HUDEP-2 (cell line): ENCODE results near the gene MN1.
A peak's percentile ranks its signal among the peaks of the same experiment; 100 is the strongest.

Experiments
- DNase-seq, 76 experiments: peaks; one replicate each; lab custom pipeline; 2025; ENCODE audit not compliant: unreplicated experiment in 76 of 76; lab: John Stamatoyannopoulos, UW

Gene MN1

DNA sequence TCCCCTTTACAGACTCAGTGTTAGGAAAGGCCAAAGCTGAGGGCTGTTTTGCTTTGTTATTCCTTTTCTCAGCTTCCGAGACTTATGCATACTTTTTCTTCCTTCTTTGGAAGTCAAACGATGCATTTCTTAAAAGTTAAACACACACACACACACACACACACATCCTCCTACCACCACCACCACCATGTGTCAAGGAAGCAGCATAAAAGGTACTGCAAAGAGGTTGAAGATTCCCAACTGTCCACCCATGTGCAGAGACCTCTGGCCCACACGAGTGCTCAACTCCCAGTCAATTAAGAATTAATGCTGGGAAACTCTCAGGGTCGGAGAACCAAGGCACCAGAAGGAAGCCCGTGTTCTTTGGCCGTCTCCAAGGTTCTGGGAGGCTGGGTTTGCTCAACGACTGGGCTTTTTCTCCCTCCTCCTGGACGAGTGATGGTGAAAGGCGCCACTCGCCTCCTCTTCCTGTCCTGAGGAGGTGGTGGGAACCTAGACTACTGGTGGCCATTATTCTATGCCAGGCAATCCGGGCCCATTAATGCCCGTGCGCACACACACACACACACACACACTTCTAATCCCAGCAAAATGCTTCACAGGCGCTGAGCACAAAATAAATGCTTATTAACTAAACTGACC, 15.1 kb downstream of the MN1 start:
- no peak for DNase-seq

DNA sequence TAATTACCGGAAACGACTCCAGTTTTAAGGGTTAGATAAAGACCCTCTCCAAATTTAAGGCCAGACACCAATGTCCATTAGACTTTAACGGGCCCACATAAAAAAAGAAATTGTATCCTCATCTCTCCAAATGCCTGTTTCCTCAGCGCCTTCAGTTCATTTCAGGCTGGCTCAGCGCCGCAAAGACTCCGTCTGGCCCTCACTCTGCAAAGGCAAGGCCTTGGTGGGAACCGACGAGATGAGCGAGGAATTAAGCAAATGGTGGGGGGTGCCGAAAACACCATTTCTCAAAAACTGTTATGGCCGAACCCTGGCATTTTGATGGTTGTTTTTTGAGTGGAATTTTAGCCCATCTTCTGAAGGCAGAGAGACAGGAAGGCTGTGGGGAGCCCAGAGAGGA, 15.7 kb downstream of the MN1 start:
- no peak for DNase-seq

DNA sequence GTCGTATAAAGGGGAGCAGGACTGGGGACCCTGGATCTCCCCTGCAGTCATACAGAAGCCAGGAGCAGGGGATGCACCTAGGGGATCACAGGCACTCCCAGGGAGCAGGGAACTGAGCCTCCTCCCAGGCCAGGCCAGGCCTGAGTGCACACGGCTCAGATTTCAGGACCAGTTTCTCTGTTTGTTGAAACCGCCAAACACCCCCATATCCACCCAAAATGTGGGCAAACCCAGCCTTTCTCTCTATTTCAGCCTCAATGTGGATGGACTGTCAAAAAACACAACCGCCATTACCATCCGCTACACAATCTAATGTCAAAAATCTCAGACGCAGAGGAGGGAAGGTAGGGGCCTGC, 17.5 kb downstream of the MN1 start:
- DNase-seq: no peak

DNA sequence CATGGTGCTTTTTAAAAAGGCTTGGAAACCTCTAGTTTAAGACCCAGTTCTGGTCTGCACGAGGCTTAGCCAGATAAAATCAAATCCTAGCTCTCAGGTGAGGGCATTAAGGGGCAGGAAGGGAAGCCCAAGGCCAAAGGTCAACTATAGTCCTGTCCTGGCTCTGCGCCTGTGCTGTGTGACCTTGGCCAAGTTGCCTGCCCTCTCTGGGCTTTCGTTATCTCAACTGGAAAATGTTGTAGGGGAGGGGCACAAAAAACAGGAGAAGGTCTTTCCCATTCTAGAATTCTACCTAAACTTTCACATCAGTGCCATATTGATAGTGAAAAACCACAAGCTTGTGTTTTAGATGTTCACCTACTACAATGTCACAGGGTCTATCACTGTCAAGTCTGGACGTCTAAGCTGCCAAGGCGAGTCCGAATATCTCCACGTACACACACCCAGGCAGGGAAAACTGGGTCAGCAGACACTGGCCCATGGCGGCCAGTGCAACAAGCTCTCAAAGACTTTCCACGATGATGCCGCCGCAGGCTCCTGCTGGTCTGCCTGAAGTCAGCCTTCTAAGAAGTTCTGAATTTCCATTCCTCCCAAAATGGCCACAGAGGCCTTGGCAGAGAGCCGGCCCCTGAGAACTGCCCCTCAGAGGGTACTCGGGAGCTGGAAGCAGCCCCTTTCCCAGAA, 18.0 kb downstream of the MN1 start:
- no peak for DNase-seq

DNA sequence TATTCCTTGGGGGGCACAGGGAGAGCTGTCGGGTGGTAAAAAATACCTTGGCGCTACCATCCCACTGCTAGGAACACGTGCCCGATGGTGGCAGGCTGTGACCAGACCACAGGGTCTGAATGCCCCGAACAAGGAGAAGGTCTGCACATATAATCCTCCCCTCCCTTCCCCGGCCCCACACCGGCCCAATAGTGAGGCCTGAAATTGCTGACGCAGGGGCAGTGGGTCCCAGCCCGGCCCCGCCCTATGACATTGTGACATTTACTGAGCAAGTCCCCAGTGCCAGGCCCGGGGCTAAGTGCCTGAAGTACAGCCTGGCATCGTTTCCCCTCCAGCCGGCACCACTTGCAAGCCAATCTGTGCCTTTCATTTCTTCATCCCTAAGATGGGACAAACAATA, 19.5 kb downstream of the MN1 start:
- no peak for DNase-seq

DNA sequence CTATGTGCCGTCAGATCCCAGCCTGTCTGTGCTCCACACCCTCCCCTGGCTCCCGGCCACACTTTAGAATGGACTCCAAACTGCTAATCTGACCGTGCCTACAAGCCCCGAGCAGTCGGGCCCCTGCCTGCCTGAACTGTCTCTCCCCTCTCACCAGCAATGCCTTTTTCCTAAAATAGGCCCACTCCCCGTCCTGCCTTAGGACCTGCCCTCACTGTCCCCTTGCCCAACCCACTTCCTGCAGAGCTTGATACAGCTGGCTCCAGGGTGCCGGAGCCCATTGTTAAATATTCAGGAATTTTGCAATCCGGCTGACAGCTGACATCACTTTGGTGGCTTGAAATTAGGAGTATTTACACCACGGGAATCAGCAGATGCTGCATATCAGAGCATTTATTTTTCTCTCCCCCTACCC, 21.4 kb downstream of the MN1 start:
- DNase-seq: peak in 1 of 76 experiments; percentile 1

DNA sequence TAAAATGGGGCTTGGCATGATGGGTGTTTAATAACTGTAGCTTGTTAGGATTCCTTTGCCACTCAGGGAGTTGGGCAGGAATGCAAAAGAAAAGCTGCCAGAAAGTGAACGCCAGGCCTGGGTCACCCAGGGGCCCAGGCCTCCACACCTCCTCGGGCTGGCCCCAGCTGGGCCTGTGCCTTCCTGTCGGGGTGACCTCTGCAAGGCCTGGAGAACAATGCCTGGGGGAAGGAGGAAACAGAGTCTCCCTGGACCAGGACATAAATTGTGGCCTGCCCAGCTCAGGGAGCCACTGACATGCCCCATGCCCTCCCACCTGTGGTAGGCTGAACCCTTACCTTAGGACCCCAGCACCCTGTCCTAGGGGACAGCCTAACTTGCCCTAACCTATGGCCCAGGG, 21.9 kb downstream of the MN1 start:
- DNase-seq: no peak

DNA sequence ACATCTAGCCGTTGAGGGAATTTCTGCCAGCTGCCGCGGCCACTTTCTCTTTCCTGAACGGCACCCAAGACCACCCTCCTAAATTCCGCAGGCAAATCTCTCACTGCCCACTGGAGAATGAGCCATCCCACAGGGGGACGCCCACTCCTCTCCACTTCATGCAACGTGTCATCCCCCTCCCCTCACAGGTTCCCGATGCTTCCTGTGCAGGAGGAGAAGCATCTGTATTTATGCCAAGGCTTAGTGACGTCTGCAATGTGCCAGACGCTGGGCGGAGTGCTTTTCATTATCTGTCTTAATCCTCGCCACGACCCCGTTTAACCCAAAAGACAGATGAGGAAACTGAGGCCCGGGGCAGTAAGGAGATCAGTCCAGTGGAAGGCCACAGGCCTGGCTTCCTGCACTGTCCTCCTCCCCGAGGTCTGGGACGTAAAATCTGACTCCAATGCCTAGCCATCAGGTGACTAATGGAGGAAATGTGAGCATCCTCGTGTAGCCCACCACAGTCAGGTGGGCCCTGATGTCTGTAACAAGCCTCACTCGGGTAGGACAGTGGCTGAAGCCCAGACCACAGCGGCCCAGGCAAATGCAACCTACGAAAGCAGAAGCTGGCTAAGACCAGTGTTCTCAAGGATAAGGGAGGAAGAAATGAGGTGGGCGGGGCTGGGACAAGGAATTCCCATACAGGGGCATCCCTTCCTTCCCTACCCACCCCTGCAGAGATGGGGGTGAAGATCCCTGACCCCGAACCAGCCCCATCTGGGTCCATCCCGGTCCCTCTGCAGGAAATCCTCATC, 23.1 kb downstream of the MN1 start:
- DNase-seq: no peak

DNA sequence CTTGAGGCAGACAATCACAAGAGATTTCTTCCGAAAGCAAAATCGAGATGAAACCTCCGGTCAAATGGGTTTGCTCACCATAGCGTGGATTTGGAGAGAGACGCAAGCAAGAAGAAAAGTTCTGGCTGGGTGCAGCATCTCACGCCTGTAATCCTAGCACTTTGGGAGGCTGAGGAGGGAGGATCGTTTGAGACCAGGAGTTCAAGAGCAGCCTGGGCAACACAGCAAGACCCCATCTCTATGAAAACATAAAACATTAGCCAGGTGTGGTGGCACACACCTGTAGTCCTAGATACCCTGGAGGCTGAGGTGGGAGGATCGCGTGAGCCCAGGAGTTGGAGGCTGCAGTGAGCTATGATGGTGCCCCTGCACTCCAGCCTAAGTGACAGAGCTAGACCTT, 24.4 kb downstream of the MN1 start:
- no peak for DNase-seq

DNA sequence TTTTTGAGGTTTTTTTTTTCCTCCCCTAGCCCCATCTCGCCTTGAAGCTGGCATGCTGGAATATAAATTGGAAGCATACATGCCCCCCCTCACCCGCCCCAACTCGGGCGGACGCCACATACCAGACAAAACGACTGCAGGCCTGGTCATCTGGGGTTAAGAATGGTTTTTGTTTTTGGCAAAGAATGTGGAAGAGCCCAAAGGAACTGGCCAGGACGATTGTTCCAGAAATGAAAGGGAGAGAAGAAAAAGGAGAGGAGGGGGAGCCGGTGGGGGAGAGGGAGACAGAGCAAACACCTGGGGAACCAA, 25.0 kb downstream of the MN1 start:
- no peak for DNase-seq

DNA sequence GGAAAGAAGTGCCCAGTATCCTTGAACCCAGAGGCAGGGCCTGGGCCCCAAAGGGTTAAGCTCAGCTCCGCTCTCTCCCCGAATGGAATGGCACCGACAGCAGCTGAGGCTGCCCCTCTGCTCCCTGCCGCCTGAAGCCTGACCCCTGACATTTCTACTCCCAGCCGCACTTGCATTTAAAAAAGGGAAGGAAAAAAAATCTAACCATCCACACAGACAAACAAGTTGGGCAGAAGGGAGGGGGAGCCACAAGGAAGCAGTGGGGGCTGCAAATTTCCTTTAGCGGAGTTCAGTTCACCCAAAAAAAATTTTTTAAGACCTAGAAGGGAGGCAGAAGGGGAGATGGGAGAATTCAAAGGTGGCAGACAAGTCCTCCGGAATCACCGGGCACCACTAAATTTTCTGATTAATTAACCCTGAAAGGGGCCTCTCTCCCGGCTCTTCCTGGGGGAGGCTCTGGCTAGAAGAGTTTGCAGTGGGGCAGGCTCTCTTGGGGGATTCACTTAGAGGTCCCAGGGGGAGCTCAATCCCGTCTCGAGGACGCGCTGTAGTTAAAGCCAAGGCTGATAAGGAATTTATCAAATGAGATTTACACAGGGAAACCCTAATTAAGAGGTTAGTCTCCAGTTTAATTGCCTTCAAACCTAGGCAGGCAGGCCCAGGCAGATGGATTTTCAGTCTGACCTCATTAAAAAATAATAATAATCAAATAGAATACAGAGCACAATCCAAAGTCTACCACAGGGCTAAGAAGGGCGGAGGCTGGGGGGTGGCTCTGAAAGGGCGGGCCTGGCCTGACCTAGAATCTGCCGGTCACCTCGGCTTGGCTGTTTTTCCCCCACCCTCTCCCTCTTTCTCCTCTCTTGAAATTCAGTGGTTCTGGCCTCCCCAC, 25.6 kb downstream of the MN1 start:
- DNase-seq: no peak

DNA sequence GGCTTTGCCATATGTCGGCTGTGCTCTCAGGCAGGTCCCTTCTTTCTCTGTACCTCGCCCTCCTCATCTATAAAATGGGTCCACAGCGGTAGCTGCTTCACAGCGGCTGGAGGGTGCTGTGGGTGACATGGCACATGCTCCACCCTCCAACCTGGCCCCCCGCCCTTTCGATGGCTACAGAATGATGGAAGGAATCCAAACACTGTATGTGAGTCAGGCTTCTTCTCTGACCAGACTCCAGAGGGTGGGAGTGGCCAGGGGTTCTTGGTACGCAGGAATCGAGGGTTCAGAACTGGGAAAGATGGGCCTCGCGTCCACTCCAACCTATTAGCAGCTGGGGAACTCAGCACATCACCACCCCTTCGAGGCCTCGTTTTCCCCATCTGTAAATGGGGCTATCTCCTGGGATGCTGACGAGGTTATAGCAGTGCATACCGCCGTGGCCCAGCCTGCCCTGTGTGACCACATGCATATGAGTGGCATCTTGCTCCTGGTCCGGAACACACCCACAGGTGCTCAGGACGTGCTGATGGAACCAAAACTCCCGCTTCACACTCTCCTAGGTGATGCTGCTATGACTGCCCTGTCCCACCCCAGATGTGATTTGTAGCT, 26.4 kb downstream of the MN1 start:
- DNase-seq: no peak

DNA sequence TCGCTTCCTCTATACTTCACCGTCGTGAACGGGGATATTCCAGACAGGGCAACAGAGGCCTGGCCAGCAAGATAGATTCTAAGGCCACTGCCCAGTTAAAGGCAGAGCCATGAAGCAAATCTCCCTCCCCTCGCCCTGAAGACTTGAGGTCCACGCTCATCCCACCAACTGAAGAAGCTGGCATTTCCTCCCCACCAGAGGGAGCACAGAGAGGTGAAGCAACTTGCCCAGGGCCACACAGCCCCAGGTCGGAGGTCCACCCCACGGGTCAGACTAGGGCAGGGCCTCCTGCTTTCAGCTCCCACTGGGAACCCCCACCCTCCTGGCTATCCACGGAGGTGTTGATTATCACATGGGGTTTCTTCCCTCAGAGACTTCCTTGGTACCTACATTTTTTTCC, 27.4 kb downstream of the MN1 start:
- no peak for DNase-seq

DNA sequence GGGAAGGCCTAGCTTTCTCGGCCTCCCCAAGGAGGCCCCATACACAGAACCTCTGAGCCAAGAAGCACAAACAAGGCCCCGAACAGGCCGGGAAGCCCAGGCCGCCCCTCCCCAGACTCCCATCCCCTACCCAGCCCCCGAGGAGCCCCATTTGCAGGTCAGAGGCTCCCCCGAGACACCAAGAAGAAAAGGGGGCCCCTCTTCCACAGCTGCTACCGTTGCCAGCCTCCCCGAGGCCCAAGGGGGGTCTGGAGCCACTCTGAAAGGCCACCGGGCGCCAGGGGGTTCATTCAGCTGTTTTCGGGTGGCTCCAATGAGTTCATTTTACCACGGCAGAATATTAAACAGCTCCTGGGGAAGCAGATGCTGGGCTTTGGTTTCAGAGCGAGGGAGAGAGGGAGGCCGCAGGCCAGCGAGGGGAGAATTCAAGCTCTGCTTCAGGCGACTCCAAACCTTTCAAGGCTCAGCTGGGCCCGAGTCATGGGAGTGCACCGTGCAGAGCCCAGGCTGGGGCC, 28.5 kb downstream of the MN1 start:
- DNase-seq: no peak

DNA sequence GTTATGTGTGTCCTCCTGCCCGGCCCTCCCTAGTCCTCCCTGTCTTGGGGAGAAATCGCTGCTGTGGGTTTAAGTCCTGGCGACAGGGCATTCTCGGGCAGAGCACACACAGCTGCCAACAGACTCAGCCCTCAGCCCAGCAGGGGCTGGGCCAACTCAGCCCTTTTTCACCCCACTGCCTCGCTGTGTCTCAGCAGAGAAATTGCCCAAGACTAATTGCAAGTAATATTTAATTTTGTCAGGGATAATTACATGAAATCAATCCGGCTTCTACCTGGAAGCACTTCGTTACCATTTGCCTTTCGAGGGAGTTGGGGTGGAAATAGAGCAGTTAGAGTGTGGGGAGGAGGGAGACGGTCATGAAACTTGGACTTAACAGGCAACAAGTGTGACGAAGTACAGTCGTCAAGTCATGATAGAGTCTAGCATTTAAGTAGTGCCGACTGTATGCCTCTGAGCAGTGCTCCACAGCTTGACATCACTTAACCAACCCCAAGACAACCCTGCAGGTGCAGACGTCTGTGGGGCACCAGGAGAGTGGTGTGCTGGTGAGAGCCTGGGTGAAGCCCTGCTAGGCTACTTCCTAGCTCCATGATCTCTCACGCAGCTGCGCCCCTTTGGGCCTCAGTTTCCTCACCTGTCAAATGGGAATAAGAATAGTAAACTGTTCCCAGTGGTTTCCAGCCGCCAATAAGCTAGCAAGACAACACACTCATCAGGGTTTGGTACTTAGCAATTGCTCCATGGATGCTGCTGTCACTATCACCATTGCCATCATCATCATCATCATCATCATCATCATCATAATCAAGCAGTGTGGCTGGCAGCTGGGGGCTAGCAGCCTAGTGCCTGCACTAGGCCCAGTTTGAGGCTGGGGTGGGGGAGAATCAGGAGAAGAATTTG, 29.2 kb downstream of the MN1 start:
- DNase-seq: no peak

DNA sequence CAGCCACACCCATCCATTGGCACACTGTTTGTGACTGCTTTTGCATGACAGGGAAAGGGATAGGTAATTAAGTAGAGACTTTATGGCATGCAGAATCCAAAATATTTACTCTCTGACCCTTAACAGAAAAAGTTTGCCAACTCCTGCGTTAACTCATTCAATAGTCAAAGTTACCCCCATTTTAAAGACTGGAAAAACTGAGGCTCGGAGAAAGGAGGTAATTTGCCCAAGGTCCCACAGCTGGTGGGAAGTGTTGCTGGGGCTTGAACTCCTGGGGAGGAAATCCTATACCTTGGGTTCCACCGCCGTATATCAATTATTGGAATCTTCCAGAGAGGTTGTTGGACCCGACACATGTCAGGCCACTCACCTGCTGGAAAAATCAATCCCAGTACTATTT, 29.9 kb downstream of the MN1 start:
- DNase-seq: no peak

DNA sequence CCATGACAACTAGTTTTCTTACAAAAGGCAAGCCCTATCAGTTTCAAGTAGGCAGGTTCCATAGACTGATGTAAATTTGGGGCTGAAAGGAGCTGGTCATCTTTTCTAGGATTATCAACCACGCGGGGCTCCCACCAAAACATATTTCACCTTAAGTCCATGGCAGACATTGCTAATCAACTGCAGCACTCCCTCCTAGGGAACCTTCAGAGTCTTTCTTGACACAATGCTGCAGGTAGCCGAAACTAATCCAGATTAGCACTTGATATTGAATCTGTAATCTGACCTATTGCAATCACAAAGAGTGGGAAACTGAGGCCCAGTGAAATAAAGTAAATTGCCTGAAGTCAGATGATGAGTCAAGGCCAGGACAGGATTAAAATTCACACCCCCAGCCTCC, 32.5 kb downstream of the MN1 start:
- no peak for DNase-seq

DNA sequence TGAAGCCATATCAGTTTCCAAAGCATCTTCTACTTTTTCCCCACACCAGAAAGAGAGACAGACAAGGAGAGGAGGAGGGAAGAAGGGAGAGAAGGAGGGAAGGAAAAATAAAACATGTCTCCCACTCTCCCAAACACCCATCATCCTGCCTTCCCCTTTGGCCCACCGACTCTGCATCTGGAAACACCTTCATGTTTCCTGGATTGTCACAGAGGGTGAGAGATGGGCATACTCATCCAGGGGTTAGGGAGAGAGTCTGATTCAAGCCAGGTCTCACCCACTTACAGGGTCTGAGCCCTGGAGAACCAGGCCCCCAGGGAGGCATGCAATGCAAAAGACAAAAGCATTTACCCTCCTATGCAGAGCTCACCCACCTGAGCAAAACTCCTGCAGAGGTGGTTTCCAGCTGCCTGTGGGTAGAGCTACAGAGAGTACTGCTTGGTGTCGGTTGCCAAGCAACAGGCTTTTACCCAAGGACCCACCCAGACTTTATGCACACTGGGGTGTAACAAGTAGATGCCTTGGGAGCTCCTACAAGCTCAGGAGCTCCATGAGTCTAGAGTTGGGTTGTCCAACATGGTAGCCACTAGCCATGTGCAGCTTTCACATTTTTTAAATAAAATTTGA, 33.4 kb downstream of the MN1 start:
- DNase-seq: no peak

DNA sequence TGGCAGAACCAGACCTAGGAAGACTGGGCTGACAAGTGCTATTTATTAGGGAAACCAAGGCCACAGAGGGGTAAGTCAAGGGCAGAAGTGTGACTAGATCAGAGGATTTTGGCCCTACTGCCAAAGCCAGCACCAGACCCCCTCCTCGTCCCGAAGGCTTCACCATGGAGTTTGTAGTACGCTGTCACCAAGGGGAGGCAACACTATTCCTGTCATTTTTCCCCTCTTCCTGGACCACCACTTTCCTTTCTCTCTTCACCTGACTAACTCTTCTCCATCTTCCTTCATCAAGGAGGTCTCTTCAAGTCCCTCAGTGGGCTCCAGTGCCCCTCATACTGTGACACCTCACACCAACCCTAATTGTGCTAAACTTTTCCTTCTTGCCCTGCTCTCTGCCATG, 34.9 kb downstream of the MN1 start:
- no peak for DNase-seq
